Ovary (tissue), 9 donors: ENCODE data around the gene GSC. TPM values are rescaled to one million over a fixed set of nuclear protein-coding genes. Genes with fewer than 3 reads are reported as not detected.

Source experiments
- DNase-seq, 5 donors: peaks; one replicate each; pipeline ENCODE4 v3.0.0-alpha.2; 2019 to 2020
- H3K27ac ChIP-seq, 2 donors: fragments of 200-600 bp; one replicate each; pipeline versions ENCODE4 v1.5.1 to v1.8.0; 2019 to 2022
- H3K27me3 ChIP-seq: fragments of 200-600 bp; one replicate; pipeline ENCODE4 v1.8.0; 2022
- H3K36me3 ChIP-seq: fragments of 200-600 bp; sonication (generic); one replicate; pipeline ENCODE4 v1.5.1; 2019
- H3K4me1 ChIP-seq: one replicate; pipeline ENCODE4 v1.8.1; 2013; ENCODE audit warnings: mild to moderate bottlenecking, moderate library complexity; ENCODE audit not compliant: insufficient read depth
- H3K4me3 ChIP-seq: fragments of 200-600 bp; sonication (generic); one replicate; pipeline ENCODE4 v1.5.1; 2017
- H3K9me3 ChIP-seq, 2 donors: fragments of 200-600 bp in 1 of 2; sonication (generic) in 1 of 2; one replicate each; pipeline versions ENCODE4 v1.5.1 to v1.8.1; 2013 to 2019; ENCODE audit warnings: mild to moderate bottlenecking in 1 of 2, moderate library complexity in 1 of 2
- CTCF ChIP-seq, 3 donors: fragments of 450-650 bp in 2 of 3; fragments of 200-600 bp in 1 of 3; IDR thresholded peaks; one replicate each; pipeline versions ENCODE4 v1.5.1 to v1.8.0; 2016 to 2022; ENCODE audit warnings: antibody characterized with exemption in 3 of 3, mild to moderate bottlenecking in 1 of 3
- EP300 ChIP-seq: sonication (generic); formaldehyde crosslinking; IDR thresholded peaks from one replicate; pipeline ENCODE4 v1.6.1; 2017; ENCODE audit warnings: antibody characterized with exemption
- POLR2A ChIP-seq: fragments of 450-650 bp; IDR thresholded peaks from one replicate; pipeline ENCODE4 v1.6.1; 2017; ENCODE audit warnings: antibody characterized with exemption, mild to moderate bottlenecking, moderate library complexity
- WGBS, 3 donors: extraction: QIAGEN DNeasy Blood & Tissue Kit in 1 of 3; methylation state at CpG; one replicate each; pipeline versions ENCODE4 v1.1.5 to v1.1.7; 2013 to 2017; 5-methylcytosine and 5-hydroxymethylcytosine counted together
- intact Hi-C, 4 donors: fragments of 100-400 bp; cut with DNase I; formaldehyde crosslinking; loops; one replicate each; pipeline versions ENCODE4 v1.11.0 to v1.15.1; 2022 to 2023
- polyA plus RNA-seq, 2 donors: library from polyadenylated mRNA; stranded (reverse); fragments of 200-250 nt in 1 of 2; fragments of 350-450 nt in 1 of 2; fragmentation: Illumina TruSeq in 1 of 2; extraction: RNeasy Lipid Tissue Mini Kit (QIAGEN cat#74804) in 1 of 2; gene quantifications; one replicate each; pipeline ENCODE4 v1.2.3, GENCODE V29; 2013 to 2014
- total RNA-seq, 7 donors: library from RNA; depleted of rRNA in 2 of 7; stranded (reverse); fragments of >200 nt in 2 of 7; fragmentation: NEBNext Ultra II Directional in 3 of 7; extraction: Animal tissue kit (Norgen Biotek cat#: 25700) in 3 of 7; gene quantifications; one replicate each; pipeline versions ENCODE4 v1.1.0 to v1.2.4, GENCODE V29; 2016 to 2023
- donor health status: DM: no; HTN: no; CAD: no; lungs with moderate emphysema.
- donor health status: DM: no; HTN: no; CAD: no.
- donor health status: Bipolar disorder and iron deficiency.
- donor health status: DM: yes; HTN: yes; CAD: no.
- donor health status: DM: no; HTN: no; CAD: no.
- donor health status: DM: yes; HTN: yes; CAD: no.

Gene GSC
- total and polyA plus RNA-seq, 9 donors, result 0.15 to 0.53 (median 0.30) TPM; not detected in 5

GRCh38 chr14:94761348-94761996 lies 8.4 kb downstream of the GSC start:
- no peak overlapping the region for H3K27ac ChIP-seq
- intact Hi-C loops, result no loop called here
- WGBS, 3 donors, result 40 to 51% (median 49%) methylated on average over 12 of the region's 12 CpGs
- no peaks in the 10 kb centered on the region for H3K36me3 ChIP-seq
- no peaks in the 10 kb centered on the region for H3K9me3 ChIP-seq
- no peak for TF ChIP-seq CTCF (IDR thresholded peaks at IDR 0.05)
- no peak for TF ChIP-seq EP300
- no peak for TF ChIP-seq POLR2A
- peak in 1 of 5 donors; percentile 18 for DNase-seq
- no peak overlapping the region for H3K4me3 ChIP-seq
- no peaks in the 10 kb centered on the region for H3K27me3 ChIP-seq
- no peaks in the 10 kb centered on the region for H3K4me1 ChIP-seq

GRCh38 chr14:94756310-94756882 lies 13.5 kb downstream of the GSC start:
- intact Hi-C loops, result no loop called here
- no peaks in the 10 kb centered on the region for H3K36me3 ChIP-seq
- H3K4me1 ChIP-seq, result no peaks in the 10 kb centered on the region
- DNase-seq, result no peak
- H3K9me3 ChIP-seq, result no peaks in the 10 kb centered on the region
- 32 to 37% (median 37%) methylated on average over 3 of the region's 3 CpGs for WGBS, 3 donors
- H3K27ac ChIP-seq, result no peak overlapping the region
- no peaks in the 10 kb centered on the region for H3K27me3 ChIP-seq
- TF ChIP-seq EP300, result no peak
- no peak for TF ChIP-seq CTCF (IDR thresholded peaks at IDR 0.05)
- TF ChIP-seq POLR2A, result no peak
- no peak overlapping the region for H3K4me3 ChIP-seq

- H3K4me3 ChIP-seq, result no peak overlapping the region
Observed at GRCh38 chr14:94754391-94754942, 15.4 kb downstream of the GSC start.

More at GRCh38 chr14:94754391-94754942, 15.4 kb downstream of the GSC start:
- Histone ChIP-seq H3K27me3 (no peaks in the 10 kb centered on the region), H3K27ac (no peak overlapping the region), H3K9me3 (no peaks in the 10 kb centered on the region), H3K4me1 (no peaks in the 10 kb centered on the region), H3K36me3 (no peaks in the 10 kb centered on the region)
- intact Hi-C loops, result no loop called here
- WGBS, 3 donors, result 79 to 82% (median 80%) methylated on average over 6 of the region's 6 CpGs
- no peak for DNase-seq
- TF ChIP-seq CTCF (IDR thresholded peaks at IDR 0.05) (no peak), POLR2A (no peak), EP300 (no peak)
